Peyer's patch (tissue), 4 donors: ENCODE results near the gene NANS. TPM values are rescaled to one million over a fixed set of nuclear protein-coding genes. Genes with fewer than 3 reads are reported as not detected.
"Not testable (repeated sequence)": the region's sequence is repeated elsewhere in the genome, so short reads cannot be mapped to it uniquely, and the experiment has no call there.

ENCODE experiments used
- DNase-seq, 3 donors: peaks; one replicate each; pipeline ENCODE4 v3.0.0-alpha.2; 2017 to 2019
- H3K27ac ChIP-seq, 4 donors: fragments of 200-600 bp; sonication (generic); one replicate each; pipeline ENCODE4 v1.5.1; 2016 to 2019
- H3K27me3 ChIP-seq, 2 donors: fragments of 200-600 bp; sonication (generic); one replicate each; pipeline ENCODE4 v1.5.1; 2019
- H3K36me3 ChIP-seq, 3 donors: fragments of 200-600 bp; sonication (generic); one replicate each; pipeline ENCODE4 v1.5.1; 2016 to 2019
- H3K4me1 ChIP-seq, 4 donors: fragments of 200-600 bp; sonication (generic); one replicate each; pipeline ENCODE4 v1.5.1; 2016 to 2019
- H3K4me3 ChIP-seq, 4 donors: fragments of 200-600 bp; sonication (generic); 1 replicate in 3 of 4; 2 replicates in 1 of 4; pipeline ENCODE4 v1.5.1; 2016 to 2019; ENCODE audit warnings: mild to moderate bottlenecking in 1 of 4
- H3K9me3 ChIP-seq, 4 donors: fragments of 200-600 bp; sonication (generic); one replicate each; pipeline ENCODE4 v1.5.1; 2016 to 2019; ENCODE audit warnings: mild to moderate bottlenecking in 1 of 4
- POLR2A ChIP-seq, 2 donors: fragments of 450-650 bp; IDR thresholded peaks; one replicate each; pipeline ENCODE4 v1.5.1; 2017; ENCODE audit warnings: antibody characterized with exemption in 2 of 2, mild to moderate bottlenecking in 2 of 2, moderate library complexity in 2 of 2
- total RNA-seq, 4 donors: library from RNA; depleted of rRNA; stranded (reverse); fragments of >200 nt; gene quantifications; one replicate each; pipeline ENCODE4 v1.1.0, GENCODE V29; 2016
- TF ChIP-seq, protein P1 (sequence below), 6 experiments: fragments of 450-650 bp in 4 of 6; fragments of 200-600 bp in 2 of 6; sonication (generic) in 1 of 6; IDR thresholded peaks; one replicate each; pipeline ENCODE4 v1.5.1; 2017 to 2019; ENCODE audit warnings: antibody characterized with exemption in 6 of 6, mild to moderate bottlenecking in 3 of 6, moderate library complexity in 1 of 6

NANS gene
- total RNA-seq, 4 donors from 2014 or later: 46.4 to 90.8 (median 76.7) TPM

DNA sequence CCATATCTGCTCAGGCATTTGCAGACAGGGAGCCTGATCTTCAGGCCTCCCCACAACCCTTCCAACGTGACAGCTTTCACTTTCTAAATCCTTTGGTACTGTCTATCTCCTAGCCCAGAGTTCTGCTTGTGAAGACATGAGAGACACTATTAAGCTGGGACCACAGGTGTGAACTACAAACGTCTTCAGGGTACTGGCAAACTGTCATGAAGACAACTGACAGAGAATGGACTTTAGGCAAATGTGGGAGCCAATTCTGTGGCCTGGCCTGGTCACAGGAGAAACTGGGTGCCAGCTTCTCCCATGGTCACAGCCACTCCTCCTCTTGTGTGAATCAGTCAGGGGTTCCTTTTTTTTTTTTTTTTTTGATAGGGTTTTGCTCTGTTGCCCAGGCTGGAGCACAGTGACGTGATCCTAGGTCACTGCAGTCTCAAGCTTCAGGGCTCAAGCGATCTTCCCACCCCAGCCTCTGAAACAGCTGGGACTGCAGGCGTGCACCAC lies 52.0 kb downstream of the NANS start:
- TF ChIP-seq, protein P1, sequence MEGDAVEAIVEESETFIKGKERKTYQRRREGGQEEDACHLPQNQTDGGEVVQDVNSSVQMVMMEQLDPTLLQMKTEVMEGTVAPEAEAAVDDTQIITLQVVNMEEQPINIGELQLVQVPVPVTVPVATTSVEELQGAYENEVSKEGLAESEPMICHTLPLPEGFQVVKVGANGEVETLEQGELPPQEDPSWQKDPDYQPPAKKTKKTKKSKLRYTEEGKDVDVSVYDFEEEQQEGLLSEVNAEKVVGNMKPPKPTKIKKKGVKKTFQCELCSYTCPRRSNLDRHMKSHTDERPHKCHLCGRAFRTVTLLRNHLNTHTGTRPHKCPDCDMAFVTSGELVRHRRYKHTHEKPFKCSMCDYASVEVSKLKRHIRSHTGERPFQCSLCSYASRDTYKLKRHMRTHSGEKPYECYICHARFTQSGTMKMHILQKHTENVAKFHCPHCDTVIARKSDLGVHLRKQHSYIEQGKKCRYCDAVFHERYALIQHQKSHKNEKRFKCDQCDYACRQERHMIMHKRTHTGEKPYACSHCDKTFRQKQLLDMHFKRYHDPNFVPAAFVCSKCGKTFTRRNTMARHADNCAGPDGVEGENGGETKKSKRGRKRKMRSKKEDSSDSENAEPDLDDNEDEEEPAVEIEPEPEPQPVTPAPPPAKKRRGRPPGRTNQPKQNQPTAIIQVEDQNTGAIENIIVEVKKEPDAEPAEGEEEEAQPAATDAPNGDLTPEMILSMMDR (IDR thresholded peaks at IDR 0.05): no peak
- no peak for TF ChIP-seq POLR2A (IDR thresholded peaks at IDR 0.05)
- peaks cover 0 to 32% (median 0%) of the 10 kb centered on the region in 3 donors for H3K36me3 ChIP-seq
- H3K4me1 ChIP-seq: peaks cover 0 to 42% (median 7%) of the 10 kb centered on the region in 4 donors
- no peaks in the 10 kb centered on the region for H3K9me3 ChIP-seq
- H3K27me3 ChIP-seq: no peaks in the 10 kb centered on the region
- peak; percentile 29 to 67 (median 61) for DNase-seq
- peak overlapping the region; percentile 58 to 84 (median 73) for H3K27ac ChIP-seq
- H3K4me3 ChIP-seq: no peak overlapping the region

- peaks cover 0 to 32% (median 0%) of the 10 kb centered on the region in 3 donors for H3K36me3 ChIP-seq
- H3K4me3 ChIP-seq: no peak overlapping the region
- peak overlapping the region; percentile 58 to 84 (median 73) for H3K27ac ChIP-seq
- DNase-seq: peak in 1 of 3 donors; percentile 35
- peaks cover 0 to 42% (median 7%) of the 10 kb centered on the region in 4 donors for H3K4me1 ChIP-seq
- TF ChIP-seq, protein P1 (IDR thresholded peaks at IDR 0.05): no peak
- no peak for TF ChIP-seq POLR2A (IDR thresholded peaks at IDR 0.05)
- H3K27me3 ChIP-seq: no peaks in the 10 kb centered on the region
- no peaks in the 10 kb centered on the region for H3K9me3 ChIP-seq
Measured at GRCh38 chr9:98109052-98109451, 52.5 kb downstream of the NANS start.

GRCh38 chr9:98117097-98117496 lies 60.6 kb downstream of the NANS start:
- not testable (repeated sequence) for H3K4me3 ChIP-seq, H3K27me3 ChIP-seq, H3K36me3 ChIP-seq, DNase-seq, H3K9me3 ChIP-seq
- H3K4me1 ChIP-seq: peaks cover 0 to 40% (median 11%) of the 10 kb centered on the region in 4 donors
- peak overlapping the region in 2 of 4 donors; percentile 88 to 99 for H3K27ac ChIP-seq

- peak; percentile 62 to 91 (median 86) for DNase-seq
Measured at GRCh38 chr9:98117984-98118639, 61.6 kb downstream of the NANS start.

GRCh38 chr9:98118640-98119601 lies 62.4 kb downstream of the NANS start, which contains the start of gene TRIM14:
Gene TRIM14 (minus strand): TSS chr9:98119222. CDS start chr9:98119188, 34 bp downstream.
- TF ChIP-seq POLR2A (IDR thresholded peaks at IDR 0.05): peak; percentile 69 to 83
- TF ChIP-seq, protein P1 (IDR thresholded peaks at IDR 0.05): peak in 2 of 6 experiments; percentile 21 to 24
- no peaks in the 10 kb centered on the region for H3K9me3 ChIP-seq

More at GRCh38 chr9:98117984-98118639, 61.6 kb downstream of the NANS start:
- H3K36me3 ChIP-seq: no peaks in the 10 kb centered on the region
- no peaks in the 10 kb centered on the region for H3K9me3 ChIP-seq
- peak; percentile 70 to 82 for TF ChIP-seq POLR2A (IDR thresholded peaks at IDR 0.05)
- TF ChIP-seq, protein P1 (IDR thresholded peaks at IDR 0.05): peak in 3 of 6 experiments; percentile 31 to 37 (median 33)
- no peaks in the 10 kb centered on the region for H3K27me3 ChIP-seq
- peak overlapping the region; percentile 52 to 88 (median 80) for H3K4me3 ChIP-seq
- peak overlapping the region; percentile 88 to 99 (median 94) for H3K27ac ChIP-seq
- H3K4me1 ChIP-seq: peaks cover 0 to 45% (median 10%) of the 10 kb centered on the region in 4 donors

More at GRCh38 chr9:98118640-98119601, 62.4 kb downstream of the NANS start, which contains the start of gene TRIM14:
- Histone ChIP-seq H3K36me3 (peaks cover 0 to 3% (median 0%) of the 10 kb centered on the region in 3 donors), H3K27ac (peak within 1 kb of the TSS; percentile 88 to 99 (median 94)), H3K4me3 (peak within 1 kb of the TSS; percentile 52 to 88 (median 80)), H3K27me3 (no peaks in the 10 kb centered on the region), H3K4me1 (peaks cover 0 to 45% (median 10%) of the 10 kb centered on the region in 4 donors)
- DNase-seq: peak; percentile 72 to 90 (median 89)
